Measurements from ENCODE around the gene MYL5.
"Not testable (repeated sequence)": the region's sequence is repeated elsewhere in the genome, so short reads cannot be mapped to it uniquely, and the experiment has no call there.

The MYL5 gene

DNA sequence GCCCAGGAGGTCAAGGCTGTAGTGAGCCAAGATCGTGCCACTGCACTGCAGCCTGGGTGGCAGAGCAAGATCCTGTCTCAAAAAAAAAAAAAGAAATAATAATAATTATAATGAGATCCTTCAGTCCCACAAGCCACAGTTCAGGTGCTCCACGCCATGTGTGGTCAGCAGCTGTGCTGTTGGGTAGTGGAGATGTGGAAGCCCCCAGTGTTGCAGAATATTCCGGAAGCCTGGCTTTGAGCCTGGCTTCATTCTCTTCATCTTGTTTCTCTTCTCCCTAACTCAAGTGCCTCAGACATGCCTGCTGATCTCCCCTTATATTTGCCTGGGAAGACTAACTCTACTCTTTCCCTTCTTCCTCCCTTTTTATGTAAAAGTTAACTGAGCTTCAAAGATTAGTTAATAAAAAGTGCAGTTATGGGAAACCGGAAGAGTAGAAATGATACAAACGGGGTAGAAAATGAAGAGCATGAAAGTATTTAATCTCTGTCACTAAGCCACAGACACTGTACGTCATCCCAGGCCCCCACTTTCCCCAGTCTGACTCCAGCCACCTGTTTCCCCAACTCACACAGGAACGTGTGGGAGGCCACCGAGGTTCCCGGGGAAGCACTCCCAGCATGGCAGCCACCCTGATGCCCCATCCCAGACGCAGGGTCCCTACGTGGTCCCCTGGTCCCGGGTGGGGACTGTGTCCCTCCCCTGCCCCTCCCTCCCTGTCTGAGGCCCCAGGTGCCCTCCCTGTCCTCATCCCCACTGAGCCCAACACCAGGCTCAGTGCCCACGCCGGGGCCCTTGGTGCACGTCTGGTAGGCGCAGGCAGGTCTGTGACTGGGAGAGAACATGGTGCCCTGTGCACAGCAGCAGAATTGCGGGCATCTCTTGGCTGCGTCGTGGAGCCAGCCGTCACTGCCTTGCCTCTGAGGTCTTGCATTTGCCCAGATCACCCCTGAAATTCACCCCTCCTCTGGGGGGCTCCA lies 55.3 kb downstream of the MYL5 start:
- DNase-seq = no peak

DNA sequence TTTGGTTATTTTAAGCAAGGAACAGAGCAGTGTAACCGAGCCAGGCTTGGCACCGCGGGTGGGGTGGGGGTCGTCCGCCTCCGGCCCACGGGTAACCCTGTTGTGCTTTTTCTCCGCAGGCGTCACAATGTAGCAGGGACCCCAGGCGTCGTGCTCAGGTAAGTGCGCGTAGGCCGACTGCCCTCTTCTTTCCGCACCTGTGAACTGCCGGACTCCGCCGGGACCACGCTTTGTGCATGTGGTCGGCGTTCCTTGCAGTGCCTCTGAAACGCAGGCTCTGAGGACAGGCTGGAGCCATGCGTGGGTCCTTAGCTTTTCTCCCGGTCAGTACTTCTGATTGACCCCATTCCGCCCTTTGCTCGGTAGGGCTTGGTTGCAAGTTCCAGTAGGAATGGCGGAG lies 56.2 kb downstream of the MYL5 start:
- no peak for DNase-seq

DNA sequence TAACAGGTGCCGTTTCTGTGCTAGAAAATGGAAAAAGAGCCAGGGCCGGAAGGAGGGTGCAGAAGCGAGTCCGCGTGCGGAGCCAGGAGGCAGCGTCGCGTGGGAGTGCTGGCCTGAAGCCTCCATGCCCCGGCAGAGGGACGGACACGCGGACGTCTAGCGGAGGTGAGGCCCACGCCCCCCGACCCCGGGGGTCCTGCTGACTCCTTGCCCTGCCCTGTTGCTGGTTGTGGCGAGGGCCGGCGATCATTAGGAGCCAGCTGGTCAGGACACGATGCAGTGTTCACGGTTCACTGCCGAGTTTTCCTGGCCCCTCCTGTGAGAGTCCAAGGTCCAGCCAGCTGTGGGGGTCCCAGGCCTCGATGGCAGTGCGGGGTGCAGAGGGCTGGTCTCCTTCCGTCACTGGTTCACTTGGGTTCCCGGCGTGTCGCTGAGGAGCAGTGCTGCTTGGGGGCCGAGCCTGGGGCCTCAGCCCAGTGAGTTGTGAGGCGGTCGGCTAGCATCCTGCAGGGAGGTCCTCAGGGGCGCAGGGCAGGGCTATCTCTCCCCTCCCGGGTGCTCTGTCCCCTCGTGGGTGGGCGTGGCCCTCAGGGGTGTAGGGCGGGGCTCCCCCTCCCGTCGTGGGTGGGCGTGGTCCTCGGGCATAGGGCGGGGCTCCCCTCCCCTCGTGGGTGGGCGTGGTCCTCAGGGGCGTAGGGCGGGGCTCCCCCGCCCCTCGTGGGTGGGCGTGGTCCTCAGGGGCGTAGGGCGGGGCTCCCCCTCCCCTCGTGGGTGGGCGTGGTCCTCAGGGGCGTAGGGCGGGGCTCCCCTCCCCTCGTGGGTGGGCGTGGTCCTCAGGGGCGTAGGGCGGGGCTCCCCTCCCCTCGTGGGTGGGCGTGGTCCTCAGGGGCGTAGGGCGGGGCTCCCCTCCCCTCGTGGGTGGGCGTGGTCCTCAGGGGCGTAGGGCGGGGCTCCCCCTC lies 56.9 kb downstream of the MYL5 start:
- DNase-seq = not testable (repeated sequence)

Measured in suppressor macrophage treated with lipopolysaccharide for 1 hour (primary cell).